ENCODE results near the gene AURKAIP1. TPM values are rescaled to one million over a fixed set of nuclear protein-coding genes. Genes with fewer than 3 reads are reported as not detected.

The AURKAIP1 gene
- total and polyA plus RNA-seq, 4 donors = 38.4 to 175 (median 97.7) TPM

DNA sequence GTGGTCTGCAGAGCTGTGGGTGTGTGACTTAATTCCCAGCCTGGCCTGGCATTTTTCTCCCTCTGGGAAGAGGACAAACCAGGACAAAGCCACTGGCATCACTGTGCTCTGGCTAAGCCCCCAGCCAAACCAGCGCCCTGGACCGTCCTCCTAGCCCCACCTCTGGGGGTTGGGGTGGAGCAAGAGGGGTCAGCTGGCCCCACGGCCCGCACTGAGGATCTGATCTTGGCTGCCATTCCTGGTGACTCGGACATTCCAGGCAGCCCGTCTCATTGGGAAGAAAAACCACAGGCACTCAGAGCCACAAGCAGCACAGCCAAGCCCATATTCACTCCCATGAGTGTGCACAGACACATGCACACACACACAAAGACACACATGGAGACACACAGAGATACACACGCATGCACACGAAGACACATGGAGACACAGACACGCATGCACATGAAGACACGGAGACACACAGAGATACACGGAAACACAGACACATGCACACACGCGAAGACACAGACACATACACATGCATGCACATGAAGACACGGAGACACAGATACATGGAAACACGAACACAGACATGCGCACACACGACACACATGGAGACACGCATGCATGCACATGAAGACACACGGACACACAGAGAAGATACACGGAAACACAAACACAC is 14.4 kb downstream of the AURKAIP1 start:
- TF ChIP-seq, protein P1, sequence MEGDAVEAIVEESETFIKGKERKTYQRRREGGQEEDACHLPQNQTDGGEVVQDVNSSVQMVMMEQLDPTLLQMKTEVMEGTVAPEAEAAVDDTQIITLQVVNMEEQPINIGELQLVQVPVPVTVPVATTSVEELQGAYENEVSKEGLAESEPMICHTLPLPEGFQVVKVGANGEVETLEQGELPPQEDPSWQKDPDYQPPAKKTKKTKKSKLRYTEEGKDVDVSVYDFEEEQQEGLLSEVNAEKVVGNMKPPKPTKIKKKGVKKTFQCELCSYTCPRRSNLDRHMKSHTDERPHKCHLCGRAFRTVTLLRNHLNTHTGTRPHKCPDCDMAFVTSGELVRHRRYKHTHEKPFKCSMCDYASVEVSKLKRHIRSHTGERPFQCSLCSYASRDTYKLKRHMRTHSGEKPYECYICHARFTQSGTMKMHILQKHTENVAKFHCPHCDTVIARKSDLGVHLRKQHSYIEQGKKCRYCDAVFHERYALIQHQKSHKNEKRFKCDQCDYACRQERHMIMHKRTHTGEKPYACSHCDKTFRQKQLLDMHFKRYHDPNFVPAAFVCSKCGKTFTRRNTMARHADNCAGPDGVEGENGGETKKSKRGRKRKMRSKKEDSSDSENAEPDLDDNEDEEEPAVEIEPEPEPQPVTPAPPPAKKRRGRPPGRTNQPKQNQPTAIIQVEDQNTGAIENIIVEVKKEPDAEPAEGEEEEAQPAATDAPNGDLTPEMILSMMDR (IDR thresholded peaks at IDR 0.05; ENCODE audit: low read depth, low read length, missing input control) = no peak
- TF ChIP-seq NR2F2 (IDR thresholded peaks at IDR 0.05) = peak; percentile 15
- H3K27ac ChIP-seq (ENCODE audit: low read depth in 1 of 2, low read length in 2 of 2) = no peak overlapping the region
- H3K9me3 ChIP-seq (ENCODE audit: control insufficient read depth in 4 of 4, low read length in 3 of 4) = no peaks in the 10 kb centered on the region
- no peak for DNase-seq (ENCODE audit: low spot score)
- WGBS = 73% methylated on average over 20 of the region's 20 CpGs
- H3K4me3 ChIP-seq (ENCODE audit: low read depth in 1 of 3, low read length in 3 of 3) = no peak overlapping the region
- H3K36me3 ChIP-seq (ENCODE audit: control insufficient read depth in 4 of 4, insufficient read depth in 3 of 4, low read depth in 1 of 4, low read length in 3 of 4) = no peaks in the 10 kb centered on the region
- no peaks in the 10 kb centered on the region for H3K4me1 ChIP-seq (ENCODE audit: control insufficient read depth in 4 of 4, insufficient read depth in 4 of 4, low read length in 3 of 4)
- H3K9ac ChIP-seq (ENCODE audit: low read depth in 1 of 2, low read length in 2 of 2) = no peak overlapping the region
- H3K27me3 ChIP-seq (ENCODE audit: control insufficient read depth in 4 of 4, insufficient read depth in 4 of 4, low read length in 3 of 4) = no peaks in the 10 kb centered on the region

DNA sequence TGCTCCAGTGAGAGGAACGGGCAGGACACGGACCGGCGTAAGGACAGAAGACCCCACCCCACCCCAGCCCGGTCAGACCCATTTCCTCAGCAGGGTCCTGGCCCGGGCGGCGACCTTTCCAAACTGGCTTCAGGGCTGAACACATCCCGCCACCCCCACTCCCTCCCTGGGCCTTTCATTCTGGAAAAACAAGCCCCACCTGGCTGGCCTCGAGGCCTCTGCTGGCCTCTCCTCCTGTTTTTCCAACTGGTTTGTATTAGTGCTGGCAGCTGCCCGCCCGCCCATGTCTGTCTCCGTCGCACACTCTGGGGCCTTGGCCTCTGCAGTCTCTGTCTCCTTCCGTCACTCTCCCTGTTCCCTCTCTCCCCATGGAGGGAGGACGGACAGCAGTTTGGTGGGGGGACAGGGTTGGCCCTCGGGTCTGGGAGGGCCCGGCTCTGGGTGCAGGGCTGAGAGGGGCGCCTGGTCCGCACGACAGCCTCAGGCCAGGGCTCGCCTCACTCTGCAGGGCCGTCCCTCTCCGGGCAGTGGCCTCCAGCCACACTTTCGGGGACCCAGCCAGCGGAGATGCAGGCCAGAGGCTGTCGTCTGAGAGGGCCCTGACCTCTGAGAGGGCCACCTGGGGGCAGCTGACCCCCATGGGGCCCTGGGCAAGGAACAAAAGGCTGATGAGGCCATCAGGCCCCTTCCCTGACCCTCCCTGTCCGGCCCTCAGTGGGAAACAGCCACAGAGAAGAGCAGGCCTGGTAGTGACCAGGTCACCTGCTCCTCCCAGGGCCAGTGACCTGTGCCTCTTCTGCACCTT is 15.1 kb downstream of the AURKAIP1 start:
- Histone ChIP-seq H3K27me3 (ENCODE audit: control insufficient read depth in 4 of 4, insufficient read depth in 4 of 4, low read length in 3 of 4) (no peaks in the 10 kb centered on the region), H3K9ac (ENCODE audit: low read depth in 1 of 2, low read length in 2 of 2) (no peak overlapping the region), H3K27ac (ENCODE audit: low read depth in 1 of 2, low read length in 2 of 2) (peak overlapping the region in 1 of 2 donors; percentile 25), H3K36me3 (ENCODE audit: control insufficient read depth in 4 of 4, insufficient read depth in 3 of 4, low read depth in 1 of 4, low read length in 3 of 4) (no peaks in the 10 kb centered on the region), H3K4me3 (ENCODE audit: low read depth in 1 of 3, low read length in 3 of 3) (no peak overlapping the region), H3K9me3 (ENCODE audit: control insufficient read depth in 4 of 4, low read length in 3 of 4) (no peaks in the 10 kb centered on the region), H3K4me1 (ENCODE audit: control insufficient read depth in 4 of 4, insufficient read depth in 4 of 4, low read length in 3 of 4) (peaks cover 0 to 3% (median 0%) of the 10 kb centered on the region in 4 donors)
- WGBS = 67% methylated on average over 28 of the region's 28 CpGs
- TF ChIP-seq, protein P1 (IDR thresholded peaks at IDR 0.05; ENCODE audit: low read depth, low read length, missing input control) = no peak
- TF ChIP-seq NR2F2 (IDR thresholded peaks at IDR 0.05) = no peak
- TF ChIP-seq TAF1 (conservative IDR thresholded peaks at IDR 0.05) = no peak
- TF ChIP-seq EGR1 (IDR thresholded peaks at IDR 0.05; ENCODE audit: low read depth in 2 of 2) = no peak
- no peak for TF ChIP-seq GABPA (IDR thresholded peaks at IDR 0.05 in 1 of 2, conservative IDR thresholded peaks at IDR 0.05 in 1 of 2)
- TF ChIP-seq HNF4A (conservative IDR thresholded peaks at IDR 0.05) = no peak
- no peak for TF ChIP-seq FOXA2 (IDR thresholded peaks at IDR 0.05)
- TF ChIP-seq FOXA1 (IDR thresholded peaks at IDR 0.05) = no peak
- TF ChIP-seq RAD21 (IDR thresholded peaks at IDR 0.05) = no peak
- TF ChIP-seq RXRA (IDR thresholded peaks at IDR 0.05) = no peak
- no peak for TF ChIP-seq YY1 (IDR thresholded peaks at IDR 0.05)
- TF ChIP-seq, protein P2, sequence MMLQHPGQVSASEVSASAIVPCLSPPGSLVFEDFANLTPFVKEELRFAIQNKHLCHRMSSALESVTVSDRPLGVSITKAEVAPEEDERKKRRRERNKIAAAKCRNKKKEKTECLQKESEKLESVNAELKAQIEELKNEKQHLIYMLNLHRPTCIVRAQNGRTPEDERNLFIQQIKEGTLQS (IDR thresholded peaks at IDR 0.05) = no peak
- TF ChIP-seq HNF4G (IDR thresholded peaks at IDR 0.05) = no peak
- no peak for TF ChIP-seq JUND (IDR thresholded peaks at IDR 0.05)
- TF ChIP-seq, protein P3, sequence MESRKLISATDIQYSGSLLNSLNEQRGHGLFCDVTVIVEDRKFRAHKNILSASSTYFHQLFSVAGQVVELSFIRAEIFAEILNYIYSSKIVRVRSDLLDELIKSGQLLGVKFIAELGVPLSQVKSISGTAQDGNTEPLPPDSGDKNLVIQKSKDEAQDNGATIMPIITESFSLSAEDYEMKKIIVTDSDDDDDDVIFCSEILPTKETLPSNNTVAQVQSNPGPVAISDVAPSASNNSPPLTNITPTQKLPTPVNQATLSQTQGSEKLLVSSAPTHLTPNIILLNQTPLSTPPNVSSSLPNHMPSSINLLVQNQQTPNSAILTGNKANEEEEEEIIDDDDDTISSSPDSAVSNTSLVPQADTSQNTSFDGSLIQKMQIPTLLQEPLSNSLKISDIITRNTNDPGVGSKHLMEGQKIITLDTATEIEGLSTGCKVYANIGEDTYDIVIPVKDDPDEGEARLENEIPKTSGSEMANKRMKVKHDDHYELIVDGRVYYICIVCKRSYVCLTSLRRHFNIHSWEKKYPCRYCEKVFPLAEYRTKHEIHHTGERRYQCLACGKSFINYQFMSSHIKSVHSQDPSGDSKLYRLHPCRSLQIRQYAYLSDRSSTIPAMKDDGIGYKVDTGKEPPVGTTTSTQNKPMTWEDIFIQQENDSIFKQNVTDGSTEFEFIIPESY (IDR thresholded peaks at IDR 0.05) = no peak
- TF ChIP-seq, protein P4, sequence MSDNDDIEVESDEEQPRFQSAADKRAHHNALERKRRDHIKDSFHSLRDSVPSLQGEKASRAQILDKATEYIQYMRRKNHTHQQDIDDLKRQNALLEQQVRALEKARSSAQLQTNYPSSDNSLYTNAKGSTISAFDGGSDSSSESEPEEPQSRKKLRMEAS (IDR thresholded peaks at IDR 0.05) = no peak
- TF ChIP-seq, protein P5, sequence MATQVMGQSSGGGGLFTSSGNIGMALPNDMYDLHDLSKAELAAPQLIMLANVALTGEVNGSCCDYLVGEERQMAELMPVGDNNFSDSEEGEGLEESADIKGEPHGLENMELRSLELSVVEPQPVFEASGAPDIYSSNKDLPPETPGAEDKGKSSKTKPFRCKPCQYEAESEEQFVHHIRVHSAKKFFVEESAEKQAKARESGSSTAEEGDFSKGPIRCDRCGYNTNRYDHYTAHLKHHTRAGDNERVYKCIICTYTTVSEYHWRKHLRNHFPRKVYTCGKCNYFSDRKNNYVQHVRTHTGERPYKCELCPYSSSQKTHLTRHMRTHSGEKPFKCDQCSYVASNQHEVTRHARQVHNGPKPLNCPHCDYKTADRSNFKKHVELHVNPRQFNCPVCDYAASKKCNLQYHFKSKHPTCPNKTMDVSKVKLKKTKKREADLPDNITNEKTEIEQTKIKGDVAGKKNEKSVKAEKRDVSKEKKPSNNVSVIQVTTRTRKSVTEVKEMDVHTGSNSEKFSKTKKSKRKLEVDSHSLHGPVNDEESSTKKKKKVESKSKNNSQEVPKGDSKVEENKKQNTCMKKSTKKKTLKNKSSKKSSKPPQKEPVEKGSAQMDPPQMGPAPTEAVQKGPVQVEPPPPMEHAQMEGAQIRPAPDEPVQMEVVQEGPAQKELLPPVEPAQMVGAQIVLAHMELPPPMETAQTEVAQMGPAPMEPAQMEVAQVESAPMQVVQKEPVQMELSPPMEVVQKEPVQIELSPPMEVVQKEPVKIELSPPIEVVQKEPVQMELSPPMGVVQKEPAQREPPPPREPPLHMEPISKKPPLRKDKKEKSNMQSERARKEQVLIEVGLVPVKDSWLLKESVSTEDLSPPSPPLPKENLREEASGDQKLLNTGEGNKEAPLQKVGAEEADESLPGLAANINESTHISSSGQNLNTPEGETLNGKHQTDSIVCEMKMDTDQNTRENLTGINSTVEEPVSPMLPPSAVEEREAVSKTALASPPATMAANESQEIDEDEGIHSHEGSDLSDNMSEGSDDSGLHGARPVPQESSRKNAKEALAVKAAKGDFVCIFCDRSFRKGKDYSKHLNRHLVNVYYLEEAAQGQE (IDR thresholded peaks at IDR 0.05) = no peak
- no peak for TF ChIP-seq SP1 (IDR thresholded peaks at IDR 0.05)
- no peak for DNase-seq (ENCODE audit: low spot score)

All from liver (tissue), 9 donors.